GM18861 (cell line): ENCODE data around the gene NCAN.
"Not testable (repeated sequence)": the region's sequence is repeated elsewhere in the genome, so short reads cannot be mapped to it uniquely, and the experiment has no call there.

Experiments
- ATAC-seq: cut with Tn5 transposase; IDR thresholded peaks from one replicate; pipeline ENCODE4 v1.9.1; 2021; ENCODE audit not compliant: unreplicated experiment

Gene NCAN

DNA sequence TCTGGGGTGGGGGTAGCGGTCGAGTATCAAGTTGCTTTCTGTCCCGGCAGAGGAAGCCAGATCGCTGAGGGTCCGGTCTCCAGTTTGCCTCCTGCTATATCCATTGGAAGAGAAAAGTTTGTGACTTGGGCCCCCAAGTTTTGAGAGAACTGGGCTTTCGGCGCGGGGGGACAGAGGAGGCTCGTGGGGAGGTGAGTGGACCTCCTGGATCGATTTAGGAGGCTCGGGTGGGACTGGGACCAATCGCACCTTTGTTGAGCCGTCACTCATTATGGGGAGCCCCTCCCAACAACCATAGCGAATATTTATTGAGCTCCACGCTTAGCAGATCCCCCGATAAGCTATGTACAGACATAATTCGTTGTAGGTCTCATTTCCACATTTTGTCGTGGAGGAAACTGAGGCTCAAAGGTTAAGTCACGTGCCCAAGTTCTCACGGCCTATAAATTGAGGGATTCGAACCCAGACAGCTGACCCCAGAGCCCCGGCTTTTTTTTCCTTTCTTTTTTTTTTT, 18.8 kb upstream of the NCAN start:
- no peak for ATAC-seq

- no peak for ATAC-seq
Measured at GRCh38 chr19:19193926-19194325, 17.8 kb upstream of the NCAN start.

- ATAC-seq: no peak
Measured at GRCh38 chr19:19201697-19202630, 9.8 kb upstream of the NCAN start.

GRCh38 chr19:19202707-19203011, 9.1 kb upstream of the NCAN start:
- ATAC-seq: peak; percentile 30

GRCh38 chr19:19203012-19203856, 8.5 kb upstream of the NCAN start, which contains the start of gene NR2C2AP:
Gene NR2C2AP (minus strand): TSS chr19:19203414. CDS start chr19:19203060, 354 bp downstream.
- ATAC-seq: peak; percentile 43

DNA sequence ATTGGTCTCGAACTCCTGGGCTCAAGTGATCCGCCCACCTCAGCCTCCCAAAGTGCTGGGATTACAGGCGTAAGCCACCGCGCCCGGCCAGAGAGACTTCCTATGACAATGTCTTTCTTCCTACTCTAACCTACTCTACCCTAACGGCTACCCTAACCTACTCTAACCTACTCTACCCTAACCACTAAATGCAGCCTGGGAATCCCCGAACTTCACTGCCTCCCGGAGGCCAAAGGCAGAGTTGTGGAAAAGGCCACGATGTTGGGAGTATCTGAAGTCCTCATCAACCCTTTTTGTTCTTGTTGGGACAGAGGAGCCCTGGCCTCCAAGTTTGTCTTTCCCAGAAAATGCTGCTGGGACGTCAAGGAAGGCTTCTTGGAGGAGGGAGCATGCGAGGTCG, 7.6 kb upstream of the NCAN start:
- no peak for ATAC-seq

DNA sequence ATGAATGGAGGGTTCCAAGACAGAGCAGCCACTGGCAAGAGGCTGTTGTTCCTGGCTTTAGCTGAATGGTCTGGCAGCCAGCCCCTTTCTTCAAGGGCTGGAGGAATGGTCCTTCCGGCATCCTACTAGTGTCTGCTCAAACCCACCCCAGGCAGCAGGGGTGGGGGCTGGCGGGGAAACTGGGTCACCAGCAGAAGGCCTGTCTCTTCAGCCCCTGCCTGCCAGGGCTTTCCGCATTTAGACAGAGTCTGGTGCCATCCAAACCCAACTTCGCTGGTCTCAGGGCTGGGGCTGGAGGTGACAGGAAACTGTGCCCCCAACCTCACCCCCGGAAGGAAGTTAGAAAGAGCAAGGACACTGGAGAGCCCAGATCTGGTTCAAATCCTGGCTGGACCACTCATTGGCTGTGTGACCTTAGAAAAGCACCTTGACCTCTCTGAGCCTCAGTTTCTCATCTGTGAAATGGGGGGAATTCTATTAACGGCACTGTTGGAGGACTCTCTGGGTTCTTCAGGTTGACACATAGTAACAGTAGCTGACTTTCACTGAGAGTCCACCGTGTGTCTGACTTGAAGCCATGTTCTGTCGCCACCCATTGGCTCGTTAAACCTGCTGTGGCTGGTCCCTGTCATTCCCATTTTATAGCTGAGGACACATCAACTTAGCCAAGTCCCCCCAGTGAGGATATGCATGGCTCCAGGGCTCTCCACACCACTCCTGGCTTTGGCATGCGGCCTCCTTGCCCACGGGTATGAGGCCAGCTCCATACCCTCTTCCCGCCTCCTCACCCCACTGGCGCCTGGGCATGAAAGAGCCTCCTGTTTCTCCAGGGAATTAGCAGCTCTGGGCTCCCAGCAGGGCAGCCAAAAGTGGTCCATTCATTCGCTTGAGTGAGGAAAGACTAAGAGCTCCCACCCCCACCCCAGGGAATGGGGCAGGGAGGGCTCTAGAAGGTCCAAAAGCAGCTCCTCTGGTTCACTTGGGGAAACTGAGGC, 6.0 kb upstream of the NCAN start:
- no peak for ATAC-seq

GRCh38 chr19:19206938-19207337, 4.8 kb upstream of the NCAN start:
- no peak for ATAC-seq

DNA sequence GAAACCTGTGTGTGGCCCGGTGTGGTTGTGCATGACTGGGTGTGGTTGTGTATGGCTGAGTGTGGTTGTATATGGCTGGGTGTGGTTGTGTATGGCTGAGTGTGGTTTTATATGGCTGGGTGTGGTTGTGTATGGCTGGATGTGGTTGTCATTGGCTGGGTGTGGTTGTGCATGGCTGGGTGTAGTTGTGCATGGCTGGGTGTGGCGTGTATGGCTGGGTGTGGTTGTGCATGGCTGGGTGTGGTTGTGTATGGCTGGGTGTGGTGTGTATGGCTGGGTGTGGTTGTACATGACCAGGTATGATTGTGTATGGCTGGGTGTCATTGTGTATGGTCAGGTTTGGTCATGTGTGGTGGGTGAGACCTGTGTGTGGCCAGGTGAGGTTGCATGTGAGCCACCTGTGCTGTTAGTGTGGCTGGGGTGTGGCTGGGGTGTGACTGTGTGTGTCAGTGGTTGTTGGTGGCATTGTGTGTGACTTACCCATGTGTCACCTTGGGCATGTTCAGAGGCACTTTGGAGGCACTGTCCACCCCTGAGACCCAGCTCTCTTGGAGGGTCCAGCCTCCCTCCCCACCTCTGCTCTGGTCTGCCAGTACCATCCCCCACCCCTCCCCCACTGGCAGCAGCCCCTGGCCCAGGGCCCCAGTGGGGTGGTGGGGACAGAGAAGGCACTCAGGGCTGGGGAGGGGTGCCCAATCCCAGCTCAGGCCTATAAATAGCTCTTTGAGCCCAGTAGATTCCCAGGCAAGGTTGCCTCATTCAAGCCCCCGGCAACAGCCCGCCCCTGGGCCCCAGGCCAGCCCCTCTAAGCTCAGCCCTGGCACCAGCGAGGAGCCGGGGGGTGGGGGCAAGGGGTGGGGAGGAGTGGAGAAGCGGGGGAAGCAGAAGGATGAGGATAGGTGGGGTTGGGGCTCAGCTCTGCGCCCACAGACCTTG, 3.9 kb upstream of the NCAN start:
- no peak for ATAC-seq

DNA sequence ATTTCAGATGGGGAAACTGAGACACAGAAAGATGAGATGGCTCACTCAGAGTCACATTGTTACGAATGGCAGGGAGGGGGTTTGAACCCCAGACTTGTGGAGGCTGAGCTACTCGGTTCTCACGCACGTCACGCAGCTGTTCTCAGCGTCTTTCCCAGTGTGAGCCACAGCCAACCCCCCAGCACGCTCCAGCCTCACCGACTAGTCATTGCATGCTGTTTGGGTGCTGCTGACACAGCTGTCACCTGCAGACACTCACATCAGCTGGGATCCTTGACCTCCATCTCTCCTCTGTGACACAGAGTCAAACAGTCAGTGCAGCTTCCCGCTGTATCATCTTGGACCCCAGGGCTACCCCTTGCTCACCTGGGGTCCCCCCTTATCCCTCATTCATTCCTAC, 2.4 kb upstream of the NCAN start:
- ATAC-seq: no peak

GRCh38 chr19:19212916-19213315, 1.2 kb downstream of the NCAN start:
- ATAC-seq: no peak

- no peak for ATAC-seq
Measured at GRCh38 chr19:19213426-19214158, 1.8 kb downstream of the NCAN start.

DNA sequence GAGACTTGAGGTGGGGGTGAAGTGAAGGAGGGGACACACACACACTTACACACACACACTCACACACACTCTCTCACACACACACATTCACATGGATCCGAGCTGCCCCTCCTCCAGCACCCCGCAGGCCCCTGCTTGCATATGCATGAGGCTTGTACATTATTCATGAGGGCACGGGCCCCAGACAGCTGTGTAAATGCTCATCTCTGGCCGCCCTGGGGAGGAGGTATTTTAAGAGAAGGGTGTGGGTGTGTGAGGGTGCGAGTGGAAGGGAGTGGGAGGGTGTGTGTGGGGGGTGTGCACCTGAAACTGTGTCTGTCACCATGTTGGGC, 2.4 kb downstream of the NCAN start:
- ATAC-seq: no peak

GRCh38 chr19:19214892-19215291, 3.1 kb downstream of the NCAN start:
- ATAC-seq: no peak

GRCh38 chr19:19215792-19216191, 4.0 kb downstream of the NCAN start:
- no peak for ATAC-seq

DNA sequence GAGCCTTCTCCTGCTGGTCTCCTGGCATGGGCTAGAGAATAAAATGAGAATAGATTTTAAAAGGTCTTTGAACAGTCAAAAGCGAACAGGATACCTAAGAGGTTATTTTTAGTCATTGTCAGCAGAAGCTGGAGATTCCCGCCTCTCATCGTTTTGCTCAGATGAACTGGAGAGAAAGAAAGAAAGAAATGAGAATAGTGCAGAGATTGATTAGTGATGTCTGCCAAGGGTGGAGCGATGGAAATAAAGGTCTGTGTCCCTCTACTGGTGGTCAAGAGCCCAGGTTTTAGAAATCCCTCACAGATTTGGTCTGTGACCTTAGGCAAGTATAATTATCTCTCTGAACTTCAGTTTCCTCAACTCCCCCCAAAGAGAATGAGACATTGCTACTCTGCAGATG, 5.3 kb downstream of the NCAN start:
- ATAC-seq: no peak

DNA sequence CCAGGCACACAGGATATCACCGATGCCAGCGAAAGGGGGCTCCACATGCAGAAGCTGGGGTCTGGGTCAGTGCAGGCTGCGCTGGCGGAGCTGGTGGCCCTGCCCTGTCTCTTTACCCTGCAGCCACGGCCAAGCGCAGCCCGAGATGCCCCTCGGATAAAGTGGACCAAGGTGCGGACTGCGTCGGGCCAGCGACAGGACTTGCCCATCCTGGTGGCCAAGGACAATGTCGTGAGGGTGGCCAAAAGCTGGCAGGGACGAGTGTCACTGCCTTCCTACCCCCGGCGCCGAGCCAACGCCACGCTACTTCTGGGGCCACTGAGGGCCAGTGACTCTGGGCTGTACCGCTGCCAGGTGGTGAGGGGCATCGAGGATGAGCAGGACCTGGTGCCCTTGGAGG, 7.2 kb downstream of the NCAN start:
- no peak for ATAC-seq

DNA sequence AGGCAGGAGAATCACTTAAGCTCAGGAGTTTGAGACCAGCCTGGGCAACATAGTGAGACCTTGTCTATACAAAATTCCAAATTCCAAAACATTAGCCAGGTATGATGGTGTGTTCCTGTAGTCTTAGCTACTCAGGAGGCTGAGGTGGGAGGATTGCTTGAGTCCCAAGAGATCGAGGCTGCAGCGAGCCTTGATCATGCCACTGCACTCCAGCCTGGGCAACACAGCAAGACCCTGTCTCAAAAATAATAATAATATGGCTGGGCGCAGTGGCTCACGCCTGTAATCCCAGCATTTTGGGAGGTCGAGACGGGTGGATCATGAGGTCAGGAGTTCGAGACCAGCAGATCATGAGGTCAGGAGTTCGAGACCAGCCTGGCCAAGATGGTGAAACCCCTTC, 9.2 kb downstream of the NCAN start:
- ATAC-seq: not testable (repeated sequence)

GRCh38 chr19:19223060-19223459, 11.3 kb downstream of the NCAN start:
- no peak for ATAC-seq
